Panc1 (cell line): ENCODE data around the gene AFG1L. TPM values are rescaled to one million over a fixed set of nuclear protein-coding genes. Genes with fewer than 3 reads are reported as not detected.

Experiments used
- ATAC-seq: fragments of 200-7000 bp; cut with Tn5 transposase; 2 replicates; pipeline ENCODE4 v1.9.1; 2020; ENCODE audit warnings: mild to moderate bottlenecking, moderate library complexity
- BruUV-seq: library from RNA; stranded (reverse); fragments of 400-500 nt; replicated peaks from 2 replicates; lab custom pipeline; 2021; lab: Mats Ljungman, UMichigan
- CTCF ChIA-PET: fragments of 300-600 bp; sonication (Branson Sonifier 250); formaldehyde crosslinking; loops from one replicate; lab custom pipeline; 2022; ENCODE audit warnings: antibody characterized with exemption; lab: Charles Lee
- POLR2A ChIA-PET: fragments of 300-600 bp; sonication (Branson Sonifier 250); formaldehyde crosslinking; loops from one replicate; lab custom pipeline; 2022; ENCODE audit warnings: antibody characterized with exemption; lab: Charles Lee
- DNase-seq: peaks from one replicate; pipeline ENCODE4 v3.0.0-alpha.2; 2010; ENCODE audit warnings: low read depth, low spot score
- H3K27ac ChIP-seq: 2 replicates; pipeline ENCODE4 v1.5.1; 2011; ENCODE audit warnings: mild to moderate bottlenecking, low read length, inconsistent platforms
- H3K27me3 ChIP-seq: fragments of 200-500 bp; sonication (Bioruptor generic); 2 replicates; pipeline ENCODE4 v1.6.0; 2014; ENCODE audit warnings: low read length, inconsistent platforms; ENCODE audit not compliant: control insufficient read depth, insufficient read depth
- H3K36me3 ChIP-seq: fragments of 200-500 bp; sonication (Bioruptor generic); 2 replicates; pipeline ENCODE4 v1.5.1; 2014; ENCODE audit warnings: inconsistent platforms, mild to moderate bottlenecking, low read length, moderate library complexity; ENCODE audit not compliant: control insufficient read depth, insufficient read depth
- H3K4me1 ChIP-seq: 2 replicates; pipeline ENCODE4 v1.5.1; 2011; ENCODE audit warnings: inconsistent platforms, mild to moderate bottlenecking, low read length, moderate library complexity; ENCODE audit not compliant: control insufficient read depth, insufficient read depth
- H3K4me3 ChIP-seq, 2 experiments: 2 replicates each; pipeline ENCODE4 v1.5.1; 2011 to 2012; ENCODE audit warnings: low read depth in 2 of 2, low read length in 2 of 2, mild to moderate bottlenecking in 2 of 2, inconsistent platforms in 1 of 2, moderate library complexity in 1 of 2
- H3K9me3 ChIP-seq: fragments of 200-500 bp; sonication (Bioruptor generic); 2 replicates; pipeline ENCODE4 v1.5.1; 2014; ENCODE audit warnings: low read depth, mild to moderate bottlenecking, inconsistent platforms, low read length, moderate library complexity; ENCODE audit not compliant: control insufficient read depth, insufficient read depth
- POLR2AphosphoS5 ChIP-seq: IDR thresholded peaks from 2 replicates; pipeline ENCODE4 v1.6.1; 2012; ENCODE audit warnings: mild to moderate bottlenecking, low read depth, low read length, moderate library complexity
- SIN3A ChIP-seq: IDR thresholded peaks from 2 replicates; pipeline ENCODE4 v1.6.1; 2012; ENCODE audit warnings: low read depth, mild to moderate bottlenecking, low read length, moderate library complexity, borderline replicate concordance; ENCODE audit not compliant: insufficient read depth
- TCF7L2 ChIP-seq: IDR thresholded peaks from 2 replicates; pipeline ENCODE4 v1.6.1; 2011; ENCODE audit warnings: mild to moderate bottlenecking, low read depth, low read length, inconsistent platforms
- in situ Hi-C: cut with HindIII; loops from 2 replicates; pipeline ENCODE4 v1.10.0; 2016; ENCODE audit warnings: low sequenced_read_pairs, low pct_unique_long_range_greater_than_20kb
- intact Hi-C: fragments of 100-400 bp; cut with micrococcal nuclease; formaldehyde crosslinking; loops from one replicate; pipeline ENCODE4 v1.10.0; 2022; ENCODE audit not compliant: unreplicated experiment
- total RNA-seq: library from RNA; stranded (reverse); gene quantifications from one replicate; pipeline ENCODE4 v1.2.1, GENCODE V29; 2021; ENCODE audit not compliant: unreplicated experiment
- TF ChIP-seq, protein P1 (sequence below): fragments of 450-650 bp; IDR thresholded peaks from 2 replicates; pipeline ENCODE4 v1.5.1; 2017; ENCODE audit warnings: mild to moderate bottlenecking
- TF ChIP-seq, protein P2 (sequence below), 2 experiments: IDR thresholded peaks; 2 replicates each; pipeline ENCODE4 v1.6.1; 2011 to 2012; ENCODE audit warnings: low read depth in 2 of 2, control low read depth in 1 of 2, low read length in 1 of 2, mild to moderate bottlenecking in 1 of 2, moderate library complexity in 1 of 2; ENCODE audit not compliant: insufficient read depth in 1 of 2

The AFG1L gene
- total RNA-seq, 1 experiment from 2014 or later = 12.4 TPM

DNA sequence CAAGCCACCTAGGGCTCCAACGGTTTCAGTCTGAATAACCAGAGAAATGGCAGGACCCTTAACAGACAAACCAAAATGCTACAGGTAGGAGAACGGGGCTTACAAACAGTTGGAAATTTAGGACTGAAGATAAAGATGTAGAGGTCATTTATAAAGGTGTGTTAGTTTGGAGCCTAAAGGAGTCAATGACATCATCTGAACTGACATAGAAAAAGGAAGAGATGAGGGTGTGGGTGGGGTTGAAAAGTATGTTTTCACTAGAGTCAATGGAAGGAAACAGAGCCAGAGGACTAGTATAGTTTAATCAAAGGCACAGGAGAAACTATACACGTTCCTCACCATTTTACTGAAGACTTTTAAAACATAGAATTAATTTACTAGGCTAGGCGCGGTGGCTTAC is 194.8 kb downstream of the AFG1L start:
- H3K9me3 ChIP-seq = no peaks in the 10 kb centered on the region
- ATAC-seq (no peak), DNase-seq (no peak)
- TF ChIP-seq SIN3A (no peak), POLR2AphosphoS5 (no peak), TCF7L2 (no peak)
- TF ChIP-seq, protein P1, sequence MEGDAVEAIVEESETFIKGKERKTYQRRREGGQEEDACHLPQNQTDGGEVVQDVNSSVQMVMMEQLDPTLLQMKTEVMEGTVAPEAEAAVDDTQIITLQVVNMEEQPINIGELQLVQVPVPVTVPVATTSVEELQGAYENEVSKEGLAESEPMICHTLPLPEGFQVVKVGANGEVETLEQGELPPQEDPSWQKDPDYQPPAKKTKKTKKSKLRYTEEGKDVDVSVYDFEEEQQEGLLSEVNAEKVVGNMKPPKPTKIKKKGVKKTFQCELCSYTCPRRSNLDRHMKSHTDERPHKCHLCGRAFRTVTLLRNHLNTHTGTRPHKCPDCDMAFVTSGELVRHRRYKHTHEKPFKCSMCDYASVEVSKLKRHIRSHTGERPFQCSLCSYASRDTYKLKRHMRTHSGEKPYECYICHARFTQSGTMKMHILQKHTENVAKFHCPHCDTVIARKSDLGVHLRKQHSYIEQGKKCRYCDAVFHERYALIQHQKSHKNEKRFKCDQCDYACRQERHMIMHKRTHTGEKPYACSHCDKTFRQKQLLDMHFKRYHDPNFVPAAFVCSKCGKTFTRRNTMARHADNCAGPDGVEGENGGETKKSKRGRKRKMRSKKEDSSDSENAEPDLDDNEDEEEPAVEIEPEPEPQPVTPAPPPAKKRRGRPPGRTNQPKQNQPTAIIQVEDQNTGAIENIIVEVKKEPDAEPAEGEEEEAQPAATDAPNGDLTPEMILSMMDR = no peak
- TF ChIP-seq, protein P2, sequence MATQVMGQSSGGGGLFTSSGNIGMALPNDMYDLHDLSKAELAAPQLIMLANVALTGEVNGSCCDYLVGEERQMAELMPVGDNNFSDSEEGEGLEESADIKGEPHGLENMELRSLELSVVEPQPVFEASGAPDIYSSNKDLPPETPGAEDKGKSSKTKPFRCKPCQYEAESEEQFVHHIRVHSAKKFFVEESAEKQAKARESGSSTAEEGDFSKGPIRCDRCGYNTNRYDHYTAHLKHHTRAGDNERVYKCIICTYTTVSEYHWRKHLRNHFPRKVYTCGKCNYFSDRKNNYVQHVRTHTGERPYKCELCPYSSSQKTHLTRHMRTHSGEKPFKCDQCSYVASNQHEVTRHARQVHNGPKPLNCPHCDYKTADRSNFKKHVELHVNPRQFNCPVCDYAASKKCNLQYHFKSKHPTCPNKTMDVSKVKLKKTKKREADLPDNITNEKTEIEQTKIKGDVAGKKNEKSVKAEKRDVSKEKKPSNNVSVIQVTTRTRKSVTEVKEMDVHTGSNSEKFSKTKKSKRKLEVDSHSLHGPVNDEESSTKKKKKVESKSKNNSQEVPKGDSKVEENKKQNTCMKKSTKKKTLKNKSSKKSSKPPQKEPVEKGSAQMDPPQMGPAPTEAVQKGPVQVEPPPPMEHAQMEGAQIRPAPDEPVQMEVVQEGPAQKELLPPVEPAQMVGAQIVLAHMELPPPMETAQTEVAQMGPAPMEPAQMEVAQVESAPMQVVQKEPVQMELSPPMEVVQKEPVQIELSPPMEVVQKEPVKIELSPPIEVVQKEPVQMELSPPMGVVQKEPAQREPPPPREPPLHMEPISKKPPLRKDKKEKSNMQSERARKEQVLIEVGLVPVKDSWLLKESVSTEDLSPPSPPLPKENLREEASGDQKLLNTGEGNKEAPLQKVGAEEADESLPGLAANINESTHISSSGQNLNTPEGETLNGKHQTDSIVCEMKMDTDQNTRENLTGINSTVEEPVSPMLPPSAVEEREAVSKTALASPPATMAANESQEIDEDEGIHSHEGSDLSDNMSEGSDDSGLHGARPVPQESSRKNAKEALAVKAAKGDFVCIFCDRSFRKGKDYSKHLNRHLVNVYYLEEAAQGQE (IDR thresholded peaks at IDR 0.05; ENCODE audit: insufficient read depth in 1 of 2, low read depth in 2 of 2, low read length in 1 of 2) = no peak
- no peaks in the 10 kb centered on the region for H3K27me3 ChIP-seq
- no peaks in the 10 kb centered on the region for H3K36me3 ChIP-seq
- H3K27ac ChIP-seq = no peak overlapping the region
- intact Hi-C loops = no loop called here
- in situ Hi-C loops = no loop called here
- BruUV-seq = no TSS peak
- CTCF ChIA-PET = no interaction called here
- POLR2A ChIA-PET = no interaction called here
- H3K4me3 ChIP-seq = no peak overlapping the region
- no peaks in the 10 kb centered on the region for H3K4me1 ChIP-seq

DNA sequence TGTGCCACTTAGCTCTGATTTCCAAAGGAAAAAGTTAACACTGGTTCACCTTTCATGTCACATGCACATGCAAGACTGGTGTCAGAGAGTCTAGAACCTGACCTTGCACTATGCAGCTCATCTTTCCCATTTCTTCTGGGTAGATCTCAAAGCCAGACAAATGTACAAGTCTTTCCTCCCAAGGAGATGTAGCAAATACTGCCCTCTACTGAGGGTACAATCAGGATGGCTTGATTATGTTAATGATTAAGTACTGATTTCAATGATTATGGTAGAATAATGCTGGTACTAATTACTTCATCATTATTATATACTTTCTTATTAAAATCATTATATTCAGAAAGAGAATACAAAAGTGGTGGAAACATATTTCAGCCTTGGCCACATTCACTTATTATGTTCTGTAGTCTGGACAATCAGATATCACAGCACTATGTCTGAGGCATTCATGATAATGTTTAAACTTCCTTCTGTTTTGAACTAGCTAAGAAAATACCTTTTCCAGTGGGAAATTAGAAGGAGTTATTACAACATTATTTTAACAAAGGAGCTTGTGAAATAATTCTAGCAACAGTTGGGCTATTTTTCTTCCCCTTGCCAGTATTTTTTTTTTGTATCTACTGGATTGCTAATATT is 197.4 kb downstream of the AFG1L start:
- Histone ChIP-seq H3K27ac (no peak overlapping the region), H3K9me3 (no peaks in the 10 kb centered on the region), H3K27me3 (no peaks in the 10 kb centered on the region), H3K4me1 (no peaks in the 10 kb centered on the region), H3K4me3 (no peak overlapping the region), H3K36me3 (no peaks in the 10 kb centered on the region)
- ChIA-PET CTCF (interaction anchor here (0.6 to 2.3 kb wide), 19 partner anchors 25 to 527 kb away, joined by 3 to 12 read pairs (median 4); partner anchors contain the start of gene SNX3), POLR2A (no interaction called here)
- DNase-seq = peak; percentile 61
- in situ Hi-C loops (no loop called here), intact Hi-C loops (loop anchor here (2.0 kb wide), 1 partner anchor 379 kb away; no protein-coding TSS in a partner anchor)
- TF ChIP-seq, protein P2 (IDR thresholded peaks at IDR 0.05; ENCODE audit: insufficient read depth in 1 of 2, low read depth in 2 of 2, low read length in 1 of 2) = no peak
- TF ChIP-seq, protein P1 = peak; percentile 84
- ATAC-seq = peak; percentile 93
- no TSS peak for BruUV-seq
